ENCODE data around the gene RASA2. TPM values are rescaled to one million over a fixed set of nuclear protein-coding genes. Genes with fewer than 3 reads are reported as not detected.
A peak's percentile ranks its signal among the peaks of the same experiment; 100 is the strongest.

RASA2 gene
- total and polyA plus RNA-seq, 5 donors from 2014 or later: 46.5 to 93.5 (median 57.1) TPM

GRCh38 chr3:141454054-141454453 lies 32.8 kb upstream of the RASA2 start:
- no peak for ATAC-seq (ENCODE audit: low read depth in 2 of 2)
- Mint-ChIP-seq H3K9me3 (no peaks in the 10 kb centered on the region), H3K4me3 (peak overlapping the region in 1 of 4 donors; percentile 5), H3K36me3 (no peaks in the 10 kb centered on the region), H3K27ac (peak overlapping the region in 1 of 3 donors; percentile 17), H3K4me1 (peaks cover 5 to 21% (median 13%) of the 10 kb centered on the region in 4 donors), H3K27me3 (peaks cover 4% of the 10 kb centered on the region)
- no peaks in the 10 kb centered on the region for H3K27me3 ChIP-seq (ENCODE audit: control insufficient read depth, insufficient read depth, low read length)
- no peaks in the 10 kb centered on the region for H3K36me3 ChIP-seq (ENCODE audit: control insufficient read depth, insufficient read depth, low read length)
- peaks cover 19% of the 10 kb centered on the region for H3K4me1 ChIP-seq (ENCODE audit: control insufficient read depth, insufficient read depth, low read length, poor library complexity, severe bottlenecking)
- no peak overlapping the region for H3K4me3 ChIP-seq (ENCODE audit: low read depth, low read length)
- no peaks in the 10 kb centered on the region for H3K9me3 ChIP-seq (ENCODE audit: control insufficient read depth in 2 of 2, low read length in 2 of 2)
- no peak overlapping the region for H3K27ac ChIP-seq (ENCODE audit: insufficient read depth, low read length, poor library complexity, severe bottlenecking)
- DNase-seq: no peak

DNA sequence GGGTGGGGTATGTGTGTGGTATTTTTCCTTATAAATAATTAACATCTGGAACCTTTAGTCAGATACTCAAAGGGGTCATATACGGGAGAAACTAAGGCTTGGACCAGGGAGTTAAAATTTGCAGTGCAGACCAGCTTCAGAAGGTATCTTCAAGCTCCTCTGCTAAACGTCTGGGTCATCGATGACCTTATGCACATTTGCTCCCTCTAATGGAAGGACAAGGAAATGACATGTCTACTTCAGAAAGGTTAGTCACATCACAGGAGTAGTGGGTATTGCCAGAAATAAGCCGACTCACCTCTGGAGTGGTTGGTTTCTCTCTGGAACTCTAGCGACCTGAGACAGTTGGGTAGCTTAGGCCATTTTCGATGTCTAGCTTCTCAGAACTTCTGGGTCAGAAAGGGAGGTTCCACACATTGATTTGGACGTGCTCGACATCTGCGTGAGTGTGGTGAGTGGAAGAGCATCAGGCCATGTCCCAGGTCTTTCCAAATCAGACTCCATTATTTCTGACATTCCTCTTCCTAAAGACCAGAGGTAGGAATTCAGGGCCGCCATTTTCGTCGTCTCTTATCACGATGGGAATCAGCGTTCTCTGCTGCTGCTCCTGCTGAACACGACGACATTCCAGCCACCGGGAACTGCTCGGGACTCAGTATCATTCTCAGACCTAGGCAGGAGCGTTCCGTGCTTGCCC lies 31.8 kb upstream of the RASA2 start:
- Histone ChIP-seq H3K27me3 (ENCODE audit: control insufficient read depth, insufficient read depth, low read length) (no peaks in the 10 kb centered on the region), H3K4me1 (ENCODE audit: control insufficient read depth, insufficient read depth, low read length, poor library complexity, severe bottlenecking) (peaks cover 20% of the 10 kb centered on the region), H3K9me3 (ENCODE audit: control insufficient read depth in 2 of 2, low read length in 2 of 2) (no peaks in the 10 kb centered on the region), H3K4me3 (ENCODE audit: low read depth, low read length) (peak overlapping the region; percentile 7), H3K27ac (ENCODE audit: insufficient read depth, low read length, poor library complexity, severe bottlenecking) (no peak overlapping the region), H3K36me3 (ENCODE audit: control insufficient read depth, insufficient read depth, low read length) (no peaks in the 10 kb centered on the region)
- Mint-ChIP-seq H3K9me3 (no peaks in the 10 kb centered on the region), H3K27me3 (peaks cover 6% of the 10 kb centered on the region), H3K36me3 (no peaks in the 10 kb centered on the region), H3K27ac (peak overlapping the region; percentile 17 to 77 (median 64)), H3K4me1 (peaks cover 5 to 24% (median 14%) of the 10 kb centered on the region in 4 donors), H3K4me3 (no peak overlapping the region)
- peak; percentile 9 to 82 (median 69) for DNase-seq
- peak; percentile 67 to 73 for ATAC-seq (ENCODE audit: low read depth in 2 of 2)

DNA sequence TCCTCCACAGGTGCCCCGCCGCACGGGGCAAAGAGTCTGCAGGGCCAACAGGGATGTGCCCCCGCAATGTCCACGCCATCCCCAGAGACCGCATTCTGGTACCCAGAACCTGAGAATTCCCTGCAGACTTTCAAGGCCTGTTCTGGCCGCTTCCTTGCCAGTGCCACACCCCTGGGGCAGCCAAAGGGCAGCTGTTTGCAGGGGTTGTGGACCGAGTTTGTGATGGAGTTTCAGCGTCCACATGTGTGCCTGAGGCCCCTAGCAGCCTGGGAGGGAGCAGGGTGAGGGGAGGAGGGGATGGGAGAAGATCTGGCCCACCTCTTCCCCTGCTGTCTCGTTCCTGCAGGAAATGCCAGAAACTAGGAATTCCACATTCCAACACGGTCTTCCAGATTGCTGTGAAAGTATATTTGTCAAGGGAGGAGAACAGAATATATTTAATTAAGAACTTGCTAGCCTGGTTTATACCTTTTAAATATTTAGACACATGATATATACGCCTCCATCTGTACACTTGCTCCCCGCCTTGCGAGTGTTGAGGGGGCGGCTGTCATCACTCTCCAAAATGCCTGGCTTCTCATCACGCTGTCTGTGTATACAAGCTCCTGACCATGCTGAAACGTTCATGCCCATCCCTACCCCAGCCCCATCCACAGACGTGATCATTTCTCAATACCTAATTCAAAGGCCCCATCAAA lies 31.1 kb upstream of the RASA2 start:
- no peaks in the 10 kb centered on the region for H3K36me3 Mint-ChIP-seq
- no peak for ATAC-seq (ENCODE audit: low read depth in 2 of 2)
- H3K27me3 Mint-ChIP-seq: peaks cover 10% of the 10 kb centered on the region
- Histone ChIP-seq H3K36me3 (ENCODE audit: control insufficient read depth, insufficient read depth, low read length) (no peaks in the 10 kb centered on the region), H3K27ac (ENCODE audit: insufficient read depth, low read length, poor library complexity, severe bottlenecking) (no peak overlapping the region), H3K27me3 (ENCODE audit: control insufficient read depth, insufficient read depth, low read length) (no peaks in the 10 kb centered on the region), H3K4me3 (ENCODE audit: low read depth, low read length) (no peak overlapping the region), H3K9me3 (ENCODE audit: control insufficient read depth in 2 of 2, low read length in 2 of 2) (no peaks in the 10 kb centered on the region), H3K4me1 (ENCODE audit: control insufficient read depth, insufficient read depth, low read length, poor library complexity, severe bottlenecking) (peaks cover 24% of the 10 kb centered on the region)
- no peak for DNase-seq
- H3K4me1 Mint-ChIP-seq: peaks cover 5 to 24% (median 17%) of the 10 kb centered on the region in 4 donors
- no peak overlapping the region for H3K4me3 Mint-ChIP-seq
- no peak overlapping the region for H3K27ac Mint-ChIP-seq
- no peaks in the 10 kb centered on the region for H3K9me3 Mint-ChIP-seq

DNA sequence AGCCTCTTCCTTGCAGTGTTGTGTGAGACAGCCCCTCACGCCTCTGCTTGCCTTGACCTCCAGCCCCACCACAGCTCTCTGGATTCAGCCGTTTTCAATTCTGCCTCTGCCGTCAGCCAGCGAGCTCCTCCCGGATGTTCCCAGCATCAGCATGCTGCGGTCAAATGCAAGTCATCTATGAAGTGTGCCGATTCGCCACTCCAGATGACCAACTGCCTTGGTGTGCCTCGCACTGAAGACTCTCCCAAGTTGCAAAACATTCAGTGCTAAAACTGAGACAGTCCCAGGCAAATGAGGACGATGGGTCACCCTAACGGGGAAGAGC lies 30.6 kb upstream of the RASA2 start:
- no peaks in the 10 kb centered on the region for H3K36me3 Mint-ChIP-seq
- DNase-seq (no peak), ATAC-seq (ENCODE audit: low read depth in 2 of 2) (no peak)
- no peak overlapping the region for H3K27ac ChIP-seq (ENCODE audit: insufficient read depth, low read length, poor library complexity, severe bottlenecking)
- peaks cover 5 to 21% (median 16%) of the 10 kb centered on the region in 4 donors for H3K4me1 Mint-ChIP-seq
- no peaks in the 10 kb centered on the region for H3K27me3 ChIP-seq (ENCODE audit: control insufficient read depth, insufficient read depth, low read length)
- peaks cover 13% of the 10 kb centered on the region for H3K27me3 Mint-ChIP-seq
- H3K4me3 Mint-ChIP-seq: no peak overlapping the region
- H3K9me3 Mint-ChIP-seq: no peaks in the 10 kb centered on the region
- H3K9me3 ChIP-seq (ENCODE audit: control insufficient read depth in 2 of 2, low read length in 2 of 2): no peaks in the 10 kb centered on the region
- no peak overlapping the region for H3K4me3 ChIP-seq (ENCODE audit: low read depth, low read length)
- H3K36me3 ChIP-seq (ENCODE audit: control insufficient read depth, insufficient read depth, low read length): no peaks in the 10 kb centered on the region
- peaks cover 24% of the 10 kb centered on the region for H3K4me1 ChIP-seq (ENCODE audit: control insufficient read depth, insufficient read depth, low read length, poor library complexity, severe bottlenecking)
- no peak overlapping the region for H3K27ac Mint-ChIP-seq

DNA sequence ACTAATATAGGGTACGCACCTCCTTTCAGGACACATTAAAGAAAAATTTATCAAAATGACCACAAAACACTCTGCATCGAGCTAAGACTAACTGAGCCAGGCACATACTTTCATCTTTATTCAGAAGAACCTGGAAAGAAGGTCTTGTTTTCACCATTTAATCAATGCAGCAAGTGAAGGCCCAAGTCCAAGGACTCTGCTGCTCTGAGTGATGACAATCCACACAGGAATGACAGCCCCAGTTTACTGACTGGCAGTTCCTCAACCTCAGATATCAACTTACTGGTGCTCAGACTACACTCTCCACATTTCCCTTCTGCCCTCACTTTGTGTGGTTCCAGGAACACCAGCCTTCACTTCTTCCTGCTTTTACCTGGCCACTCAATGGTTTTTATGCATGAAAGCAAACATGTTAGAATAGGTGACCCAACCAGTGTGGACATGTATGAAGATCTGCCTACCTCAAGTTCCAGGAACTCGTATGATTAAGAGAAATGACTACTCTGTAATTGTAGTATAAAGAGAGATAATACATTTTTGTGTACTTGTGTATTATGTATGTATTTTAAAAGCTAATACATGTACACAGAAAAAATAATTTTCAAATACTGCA lies 29.1 kb upstream of the RASA2 start:
- Histone ChIP-seq H3K36me3 (ENCODE audit: control insufficient read depth, insufficient read depth, low read length) (no peaks in the 10 kb centered on the region), H3K27ac (ENCODE audit: insufficient read depth, low read length, poor library complexity, severe bottlenecking) (no peak overlapping the region), H3K4me1 (ENCODE audit: control insufficient read depth, insufficient read depth, low read length, poor library complexity, severe bottlenecking) (peaks cover 13% of the 10 kb centered on the region), H3K27me3 (ENCODE audit: control insufficient read depth, insufficient read depth, low read length) (no peaks in the 10 kb centered on the region), H3K9me3 (ENCODE audit: control insufficient read depth in 2 of 2, low read length in 2 of 2) (no peaks in the 10 kb centered on the region), H3K4me3 (ENCODE audit: low read depth, low read length) (no peak overlapping the region)
- Mint-ChIP-seq H3K9me3 (no peaks in the 10 kb centered on the region), H3K27ac (no peak overlapping the region), H3K36me3 (no peaks in the 10 kb centered on the region), H3K4me3 (peak overlapping the region in 1 of 4 donors; percentile 38), H3K27me3 (peaks cover 13% of the 10 kb centered on the region), H3K4me1 (peaks cover 5 to 21% (median 16%) of the 10 kb centered on the region in 4 donors)
- DNase-seq (no peak), ATAC-seq (ENCODE audit: low read depth in 2 of 2) (no peak)

GRCh38 chr3:141459008-141459407 lies 27.8 kb upstream of the RASA2 start:
- ATAC-seq (ENCODE audit: low read depth in 2 of 2): no peak
- peaks cover 5 to 20% (median 16%) of the 10 kb centered on the region in 4 donors for H3K4me1 Mint-ChIP-seq
- peaks cover 13% of the 10 kb centered on the region for H3K4me1 ChIP-seq (ENCODE audit: control insufficient read depth, insufficient read depth, low read length, poor library complexity, severe bottlenecking)
- no peak overlapping the region for H3K4me3 ChIP-seq (ENCODE audit: low read depth, low read length)
- peaks cover 0 to 1% (median 0%) of the 10 kb centered on the region in 7 donors for H3K9me3 Mint-ChIP-seq
- no peak overlapping the region for H3K27ac Mint-ChIP-seq
- no peaks in the 10 kb centered on the region for H3K36me3 ChIP-seq (ENCODE audit: control insufficient read depth, insufficient read depth, low read length)
- no peaks in the 10 kb centered on the region for H3K36me3 Mint-ChIP-seq
- H3K4me3 Mint-ChIP-seq: no peak overlapping the region
- no peak for DNase-seq
- no peaks in the 10 kb centered on the region for H3K27me3 ChIP-seq (ENCODE audit: control insufficient read depth, insufficient read depth, low read length)
- H3K27ac ChIP-seq (ENCODE audit: insufficient read depth, low read length, poor library complexity, severe bottlenecking): no peak overlapping the region
- H3K27me3 Mint-ChIP-seq: peaks cover 13% of the 10 kb centered on the region
- H3K9me3 ChIP-seq (ENCODE audit: control insufficient read depth in 2 of 2, low read length in 2 of 2): peaks cover 1 to 2% of the 10 kb centered on the region in 2 experiments

- Mint-ChIP-seq H3K4me1 (peaks cover 0 to 8% (median 7%) of the 10 kb centered on the region in 4 donors), H3K4me3 (peak overlapping the region in 1 of 4 donors; percentile 16), H3K27me3 (peaks cover 13% of the 10 kb centered on the region), H3K9me3 (peaks cover 0 to 10% (median 2%) of the 10 kb centered on the region in 7 donors), H3K36me3 (no peaks in the 10 kb centered on the region), H3K27ac (peak overlapping the region in 2 of 3 donors; percentile 62 to 78)
- Histone ChIP-seq H3K27ac (ENCODE audit: insufficient read depth, low read length, poor library complexity, severe bottlenecking) (no peak overlapping the region), H3K4me1 (ENCODE audit: control insufficient read depth, insufficient read depth, low read length, poor library complexity, severe bottlenecking) (peaks cover 6% of the 10 kb centered on the region), H3K36me3 (ENCODE audit: control insufficient read depth, insufficient read depth, low read length) (no peaks in the 10 kb centered on the region), H3K9me3 (ENCODE audit: control insufficient read depth in 2 of 2, low read length in 2 of 2) (peaks cover 6 to 9% of the 10 kb centered on the region in 2 experiments), H3K27me3 (ENCODE audit: control insufficient read depth, insufficient read depth, low read length) (no peaks in the 10 kb centered on the region), H3K4me3 (ENCODE audit: low read depth, low read length) (no peak overlapping the region)
- peak; percentile 97 to 100 for ATAC-seq (ENCODE audit: low read depth in 2 of 2)
- peak; percentile 76 to 85 (median 84) for DNase-seq
Observed at GRCh38 chr3:141460097-141460704, 26.6 kb upstream of the RASA2 start.

Measured in CD4-positive, CD25-positive, alpha-beta regulatory T cell (primary cell).